G401.6 (cell line): Measurements from ENCODE around the gene EDEM3.
"Not testable (repeated sequence)": the region's sequence is repeated elsewhere in the genome, so short reads cannot be mapped to it uniquely, and the experiment has no call there.

Source experiments
- FAIRE-seq: peaks from 2 replicates; lab custom pipeline; 2012; peaks lifted over from hg19 to GRCh38; lab: Jason Lieb, UNC

Gene EDEM3, protein sequence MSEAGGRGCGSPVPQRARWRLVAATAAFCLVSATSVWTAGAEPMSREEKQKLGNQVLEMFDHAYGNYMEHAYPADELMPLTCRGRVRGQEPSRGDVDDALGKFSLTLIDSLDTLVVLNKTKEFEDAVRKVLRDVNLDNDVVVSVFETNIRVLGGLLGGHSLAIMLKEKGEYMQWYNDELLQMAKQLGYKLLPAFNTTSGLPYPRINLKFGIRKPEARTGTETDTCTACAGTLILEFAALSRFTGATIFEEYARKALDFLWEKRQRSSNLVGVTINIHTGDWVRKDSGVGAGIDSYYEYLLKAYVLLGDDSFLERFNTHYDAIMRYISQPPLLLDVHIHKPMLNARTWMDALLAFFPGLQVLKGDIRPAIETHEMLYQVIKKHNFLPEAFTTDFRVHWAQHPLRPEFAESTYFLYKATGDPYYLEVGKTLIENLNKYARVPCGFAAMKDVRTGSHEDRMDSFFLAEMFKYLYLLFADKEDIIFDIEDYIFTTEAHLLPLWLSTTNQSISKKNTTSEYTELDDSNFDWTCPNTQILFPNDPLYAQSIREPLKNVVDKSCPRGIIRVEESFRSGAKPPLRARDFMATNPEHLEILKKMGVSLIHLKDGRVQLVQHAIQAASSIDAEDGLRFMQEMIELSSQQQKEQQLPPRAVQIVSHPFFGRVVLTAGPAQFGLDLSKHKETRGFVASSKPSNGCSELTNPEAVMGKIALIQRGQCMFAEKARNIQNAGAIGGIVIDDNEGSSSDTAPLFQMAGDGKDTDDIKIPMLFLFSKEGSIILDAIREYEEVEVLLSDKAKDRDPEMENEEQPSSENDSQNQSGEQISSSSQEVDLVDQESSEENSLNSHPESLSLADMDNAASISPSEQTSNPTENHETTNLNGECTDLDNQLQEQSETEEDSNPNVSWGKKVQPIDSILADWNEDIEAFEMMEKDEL

GRCh38 chr1:184754476-184755225 is at the start of gene EDEM3:
Gene EDEM3, minus strand, starts transcription at chr1:184754858. Its CDS starts 212 bp downstream, at chr1:184754646.
- peak; percentile 98 for FAIRE-seq

DNA sequence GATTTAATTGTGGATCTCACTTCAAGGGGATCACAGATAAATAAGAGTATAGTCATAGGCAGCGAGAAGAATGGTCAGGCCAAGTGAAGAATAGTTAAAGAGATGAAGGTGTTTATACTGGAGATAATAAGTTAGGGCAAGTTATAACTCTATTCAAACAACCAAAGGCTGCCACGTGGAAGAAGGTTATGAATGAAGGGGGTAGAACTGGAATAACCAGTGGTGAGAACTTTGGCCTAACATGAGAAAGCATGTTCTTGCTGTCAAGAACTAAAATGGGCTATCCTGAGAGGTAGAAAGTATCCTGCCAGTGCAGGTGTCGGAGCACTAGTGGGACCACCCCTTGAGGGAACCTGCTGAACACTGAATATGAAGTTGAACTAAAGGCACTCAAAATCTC is 49.6 kb upstream of the EDEM3 start:
- FAIRE-seq = no peak

- FAIRE-seq = no peak
These were observed 48.5 kb upstream of the EDEM3 start for GRCh38 chr1:184803180-184803492.

GRCh38 chr1:184802354-184803179 is 47.9 kb upstream of the EDEM3 start:
- no peak for FAIRE-seq

DNA sequence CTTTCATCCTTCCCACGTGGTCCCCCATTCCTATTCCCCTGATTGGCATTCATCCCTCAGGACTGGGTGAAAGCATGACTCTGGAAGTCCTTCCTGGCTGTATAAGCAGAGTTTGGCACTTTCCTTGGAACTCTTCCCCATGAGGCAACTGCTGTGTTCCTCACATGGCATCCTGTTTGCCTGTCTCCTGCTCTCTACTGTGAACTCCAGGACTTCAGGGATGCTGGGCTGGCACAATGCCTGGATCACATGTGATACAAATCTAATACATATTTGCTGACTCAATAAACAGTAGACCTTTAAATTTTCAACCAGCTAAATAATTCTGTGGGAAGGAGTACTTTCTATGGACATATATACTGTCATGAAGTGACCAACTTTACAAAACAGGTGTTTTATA is 46.8 kb upstream of the EDEM3 start:
- no peak for FAIRE-seq

DNA sequence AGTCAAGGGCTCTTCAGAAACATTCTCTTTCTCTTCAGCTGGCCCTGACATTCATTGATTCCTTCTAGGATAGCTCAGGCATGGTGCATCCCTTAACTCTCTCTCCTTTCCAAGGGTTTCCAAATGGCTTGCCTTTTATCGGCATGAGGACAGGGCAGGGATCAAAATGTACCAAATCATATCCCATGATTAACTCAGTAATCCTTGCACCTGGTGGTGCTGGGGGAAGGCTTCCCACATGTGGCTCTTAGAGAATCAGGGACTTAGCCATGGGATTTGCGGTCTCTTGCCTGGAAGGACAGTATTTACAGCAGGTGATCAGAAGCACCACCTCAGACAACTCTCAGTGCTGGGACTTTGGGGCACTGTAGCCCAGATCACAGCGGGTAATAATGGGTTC is 46.2 kb upstream of the EDEM3 start:
- FAIRE-seq = no peak

GRCh38 chr1:184793967-184794366 is 39.3 kb upstream of the EDEM3 start:
- FAIRE-seq = no peak

DNA sequence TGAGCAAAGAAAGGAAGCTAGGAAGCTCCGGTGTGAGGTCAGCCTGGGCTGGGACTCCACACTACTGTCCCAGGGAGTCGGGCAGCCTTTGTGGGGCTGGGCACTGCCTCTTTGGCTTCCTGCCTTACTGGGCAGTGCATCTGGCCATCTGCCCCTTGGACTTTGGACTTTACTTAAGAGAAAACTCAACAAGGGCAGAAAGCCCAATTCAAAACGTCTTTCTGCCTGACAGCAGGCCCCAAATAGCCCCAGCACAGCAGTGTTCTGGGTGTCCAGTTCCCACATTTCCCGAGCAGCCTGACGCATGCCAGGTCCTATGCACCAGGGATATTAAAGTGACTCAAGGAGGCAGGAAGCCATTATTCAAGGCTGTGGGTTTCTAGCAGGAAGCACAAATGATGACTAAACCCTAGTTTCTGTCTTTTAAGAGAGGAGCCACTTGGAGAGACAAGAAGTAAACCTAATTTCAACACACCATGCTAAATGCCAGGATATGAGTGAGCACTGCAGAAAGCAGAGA is 37.9 kb upstream of the EDEM3 start:
- FAIRE-seq = no peak

- FAIRE-seq = no peak
These were observed 36.9 kb upstream of the EDEM3 start for GRCh38 chr1:184791550-184791900.

DNA sequence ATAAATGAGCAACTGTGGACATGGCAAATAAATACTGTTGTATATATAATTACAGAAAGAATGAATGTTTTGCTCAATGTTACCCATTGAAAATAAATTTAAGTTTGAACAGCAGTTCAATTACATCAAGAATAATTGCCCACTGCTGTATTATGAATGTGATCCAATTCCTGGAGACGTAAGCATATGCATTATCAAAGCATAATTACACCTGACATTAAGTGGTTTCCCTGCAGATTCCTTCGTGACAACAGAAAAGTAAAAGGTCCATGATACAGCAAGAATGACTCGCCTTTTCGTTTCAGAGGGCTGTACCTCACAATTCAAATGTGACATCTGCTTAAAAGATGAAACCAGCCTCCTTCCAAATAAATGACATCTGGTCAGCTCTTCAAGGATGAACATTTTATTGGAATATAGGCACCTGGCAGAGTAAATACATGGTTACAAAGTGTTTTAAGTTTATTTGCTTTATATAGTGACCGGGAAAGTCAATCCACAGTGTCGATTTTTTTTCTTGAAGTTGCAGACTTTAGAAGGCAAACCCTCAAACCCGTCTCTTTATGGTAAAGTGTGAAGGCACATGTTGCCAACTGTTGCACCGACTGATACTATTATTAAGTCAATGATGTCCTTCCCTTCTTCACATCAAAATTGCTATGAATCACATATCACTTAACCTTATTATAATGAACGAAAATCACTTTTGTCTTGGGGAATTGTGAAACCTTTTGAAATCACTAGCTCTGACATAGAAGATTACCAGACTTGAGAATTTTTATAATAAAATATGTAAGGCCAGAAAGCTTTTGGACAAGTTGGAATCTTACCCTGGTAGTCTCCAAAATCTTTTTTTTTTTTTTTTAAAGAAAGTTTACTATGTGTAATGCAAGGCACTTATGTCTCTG is 36.2 kb upstream of the EDEM3 start:
- no peak for FAIRE-seq

GRCh38 chr1:184789884-184790283 is 35.2 kb upstream of the EDEM3 start:
- no peak for FAIRE-seq

- FAIRE-seq = no peak
These were observed 34.3 kb upstream of the EDEM3 start for GRCh38 chr1:184788970-184789369.

DNA sequence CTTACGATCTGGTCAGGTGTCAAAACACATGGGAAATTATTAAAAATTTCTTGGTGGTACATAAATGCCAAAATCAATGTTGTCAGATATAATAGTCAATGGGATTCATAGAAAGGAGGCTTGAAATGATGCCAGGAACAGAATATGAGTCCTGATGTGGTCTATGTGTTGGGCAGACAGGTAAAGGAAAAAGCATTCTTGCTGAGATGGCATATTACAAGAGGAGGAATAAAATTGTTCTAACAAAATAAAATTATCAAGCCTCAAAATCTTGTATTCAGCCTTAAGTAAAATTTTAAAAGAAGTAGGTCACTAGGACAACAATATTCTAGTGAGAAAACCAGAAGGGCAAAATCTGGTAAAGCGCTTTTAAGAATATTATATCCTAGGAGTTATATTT is 30.9 kb upstream of the EDEM3 start:
- no peak for FAIRE-seq

GRCh38 chr1:184783723-184784122 is 29.1 kb upstream of the EDEM3 start:
- not testable (repeated sequence) for FAIRE-seq

DNA sequence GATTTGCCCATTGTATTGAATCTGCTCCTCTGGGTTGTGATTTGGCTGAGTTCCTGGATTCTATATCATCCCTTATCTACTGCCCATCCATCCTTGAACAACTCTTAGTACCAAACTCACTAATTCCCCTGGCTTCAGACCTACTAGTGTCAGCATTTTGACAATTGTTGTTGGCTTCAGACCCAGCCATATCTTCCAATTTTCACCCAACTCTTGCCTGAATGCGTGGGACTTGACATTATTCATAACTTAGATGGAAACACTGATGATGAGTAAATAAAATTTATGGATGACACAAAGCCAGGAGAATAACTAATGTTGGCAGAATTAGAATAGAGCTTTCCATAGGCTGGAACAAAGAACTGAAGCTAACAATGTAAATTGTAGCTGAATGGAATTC is 27.3 kb upstream of the EDEM3 start:
- no peak for FAIRE-seq

DNA sequence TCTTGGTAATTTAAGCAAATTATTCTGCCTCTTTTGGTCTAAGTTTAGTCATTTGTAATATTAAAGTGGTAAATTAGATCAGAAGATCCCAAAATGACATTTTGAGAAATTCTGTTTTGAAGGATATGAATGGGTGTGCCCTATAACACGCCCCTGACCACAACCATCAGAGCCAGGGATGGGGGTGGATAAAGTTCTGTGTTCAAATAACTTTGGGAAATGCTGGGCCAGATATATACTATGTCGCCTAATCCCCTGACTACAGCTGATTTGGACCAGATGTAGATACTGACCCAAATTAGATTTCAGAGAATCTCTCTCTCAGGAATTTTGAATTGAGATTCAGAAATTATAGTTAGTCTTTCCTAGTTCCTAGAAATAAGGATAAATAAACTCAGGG is 21.2 kb upstream of the EDEM3 start:
- FAIRE-seq = no peak

GRCh38 chr1:184775329-184775728 is 20.7 kb upstream of the EDEM3 start:
- FAIRE-seq = no peak

- FAIRE-seq = no peak
These were observed 19.2 kb upstream of the EDEM3 start for GRCh38 chr1:184773762-184774320.

DNA sequence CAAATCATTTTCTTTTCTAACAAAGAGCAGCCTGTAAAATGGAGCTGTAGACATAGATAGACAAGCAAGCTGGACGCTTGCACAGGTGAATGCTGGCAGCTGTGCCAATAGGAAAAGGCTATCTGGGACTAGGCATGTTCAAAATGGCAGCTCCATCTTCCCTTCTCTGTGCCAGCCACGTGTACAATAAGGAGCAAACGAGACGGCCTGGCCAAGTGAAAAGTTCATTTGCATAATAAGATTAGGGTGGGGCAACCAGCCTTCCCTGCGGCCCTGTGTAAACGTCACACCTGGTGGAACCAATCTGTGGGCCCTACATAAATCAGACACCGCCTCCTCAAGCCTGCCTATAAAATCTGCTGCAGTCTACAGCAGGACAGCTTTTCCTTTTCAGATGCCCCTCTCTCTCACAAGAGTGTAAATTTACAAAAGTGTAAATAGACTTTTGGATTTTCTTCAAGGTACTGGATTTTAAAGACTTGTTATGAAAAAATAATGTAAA is 16.6 kb upstream of the EDEM3 start:
- no peak for FAIRE-seq
